ENCODE data around the gene HOXA10.

HOXA10 gene

GRCh38 chr7:27154901-27155815 lies 19.0 kb downstream of the HOXA10 start:
- DNase-seq (ENCODE audit: low read depth) = no peak

- DNase-seq (ENCODE audit: low read depth) = no peak
Observed at GRCh38 chr7:27154369-27154768, 19.8 kb downstream of the HOXA10 start.

- no peak for DNase-seq (ENCODE audit: low read depth)
Observed at GRCh38 chr7:27153526-27153925, 20.6 kb downstream of the HOXA10 start.

GRCh38 chr7:27152816-27153442 lies 21.2 kb downstream of the HOXA10 start:
- DNase-seq (ENCODE audit: low read depth) = no peak

DNA sequence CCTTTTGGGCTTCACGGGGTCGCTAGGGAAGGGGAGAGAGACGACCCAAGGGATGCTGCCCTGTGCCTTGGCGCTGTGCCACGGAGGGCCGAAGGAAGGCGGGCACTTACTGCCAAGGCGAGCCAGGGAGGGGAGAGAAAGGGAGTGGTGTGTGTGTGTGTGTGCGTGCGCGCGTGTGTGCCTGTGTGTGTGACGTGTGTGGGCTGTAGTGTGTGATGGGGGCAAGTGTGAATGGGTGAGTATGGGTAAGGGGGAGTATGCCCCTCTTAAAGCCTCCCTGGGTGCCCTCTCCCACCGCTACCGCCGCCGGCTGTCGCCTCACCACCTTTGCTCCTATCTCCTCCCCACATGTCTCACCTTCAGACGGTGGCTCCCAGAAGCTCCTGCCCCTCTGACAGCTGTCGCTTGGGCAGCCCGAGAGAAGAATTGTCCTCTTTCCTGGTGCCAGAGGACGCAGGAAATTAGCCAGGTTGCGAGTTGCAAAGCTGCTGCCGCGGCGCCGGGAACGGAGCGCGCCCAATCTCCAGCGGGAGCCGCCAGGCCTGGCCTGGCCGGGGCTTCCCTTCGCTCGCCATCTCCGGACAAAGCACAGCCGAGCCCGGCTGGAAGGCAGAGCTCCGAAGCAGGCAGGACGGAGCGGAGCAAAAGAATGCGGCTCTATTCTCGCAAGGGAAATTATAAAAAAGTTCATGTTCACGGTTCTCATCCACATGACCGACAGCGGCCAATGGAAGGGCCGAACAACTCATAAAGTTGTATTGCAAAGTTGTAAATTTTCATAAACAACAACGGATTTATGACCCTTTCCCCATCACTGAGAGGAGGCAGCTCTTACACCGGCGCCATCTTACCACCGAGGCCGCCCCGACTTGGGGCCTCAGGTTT lies 21.9 kb downstream of the HOXA10 start, which contains the start of gene HOXA3:
TSS of gene HOXA3 (minus strand) at position 653 of the 885 bp plus-strand sequence. CDS start 41,943 bp downstream, outside the sequence.
- DNase-seq (ENCODE audit: low read depth) = no peak

GRCh38 chr7:27151341-27151930 lies 22.7 kb downstream of the HOXA10 start:
- no peak for DNase-seq (ENCODE audit: low read depth)

GRCh38 chr7:27150568-27151340 lies 23.4 kb downstream of the HOXA10 start:
- peak; percentile 34 for DNase-seq (ENCODE audit: low read depth)

DNA sequence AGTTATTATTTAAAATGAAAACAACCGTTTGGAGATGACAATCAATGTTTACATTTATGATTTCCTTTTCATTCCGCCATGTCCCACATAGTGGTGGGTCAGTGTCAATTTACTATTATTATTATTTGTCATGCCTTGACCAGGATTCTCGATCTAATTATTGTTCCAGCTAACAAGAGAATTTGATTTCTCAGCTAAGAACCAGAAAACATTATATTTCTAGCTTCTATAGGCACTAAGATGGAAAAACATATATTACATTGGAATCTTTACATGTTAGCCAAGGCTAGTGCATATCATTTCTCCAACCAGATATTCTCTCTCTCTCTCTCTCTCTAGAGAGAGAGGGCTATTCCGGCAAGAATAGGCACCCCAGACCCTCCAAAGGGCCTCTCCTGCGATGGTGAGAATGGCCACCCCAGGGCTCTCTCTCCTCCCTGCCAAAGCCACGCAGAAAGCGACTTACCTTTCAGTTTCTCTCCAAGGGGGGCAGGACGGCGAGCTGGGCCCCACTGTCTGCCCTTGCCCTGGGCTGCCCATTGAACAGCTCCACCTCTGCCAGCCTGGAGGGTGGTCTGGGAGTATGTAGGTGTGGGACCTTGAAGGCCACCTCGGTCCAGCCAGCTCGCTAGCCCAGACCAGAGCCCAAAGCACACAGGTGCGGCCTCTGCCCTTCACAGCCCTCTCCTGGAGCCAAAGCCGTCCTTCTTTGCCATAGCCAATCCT lies 24.1 kb downstream of the HOXA10 start:
- DNase-seq (ENCODE audit: low read depth) = no peak

DNA sequence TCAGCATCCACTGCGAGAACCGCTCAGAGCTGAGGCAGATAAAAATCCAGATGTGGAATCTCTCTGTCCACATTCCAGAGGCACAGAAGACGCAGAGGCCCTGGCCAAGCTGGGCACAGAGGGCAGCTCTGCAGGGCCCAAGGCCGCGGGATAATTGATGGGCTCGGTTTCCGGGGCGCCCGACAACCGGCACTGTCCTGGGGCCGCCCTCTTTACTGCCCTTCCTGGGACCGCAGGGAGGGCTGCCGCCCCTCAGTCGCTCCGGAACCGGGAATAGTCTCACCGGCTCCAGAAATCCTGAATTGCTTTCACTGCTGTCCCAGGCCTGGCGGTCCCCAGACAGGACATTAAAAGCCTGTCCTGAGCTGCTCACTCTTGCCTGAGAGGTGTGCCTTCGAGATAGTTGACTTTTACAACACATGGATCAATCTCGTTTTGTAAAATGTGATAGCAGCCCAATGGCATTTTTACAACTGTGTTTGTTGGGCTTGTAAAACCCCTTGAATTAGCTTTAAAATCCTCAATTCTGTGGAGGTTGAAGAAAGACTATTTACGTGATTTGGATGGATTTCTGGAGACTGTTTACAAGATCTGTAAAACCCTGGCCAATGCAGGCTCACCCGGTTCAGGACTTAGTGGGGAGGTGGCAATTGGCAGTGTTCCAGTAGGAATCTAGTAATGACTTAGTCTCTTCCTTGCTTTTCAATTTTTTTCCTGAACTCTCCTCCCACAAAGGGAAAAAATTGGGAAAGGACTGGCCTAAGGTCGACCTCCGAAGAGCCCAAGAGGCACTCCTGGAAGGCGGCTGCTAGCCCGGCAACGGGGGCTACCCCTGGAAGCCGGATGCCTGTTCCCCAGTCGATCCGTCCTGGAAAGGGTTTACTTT lies 25.1 kb downstream of the HOXA10 start:
- DNase-seq (ENCODE audit: low read depth) = no peak

DNA sequence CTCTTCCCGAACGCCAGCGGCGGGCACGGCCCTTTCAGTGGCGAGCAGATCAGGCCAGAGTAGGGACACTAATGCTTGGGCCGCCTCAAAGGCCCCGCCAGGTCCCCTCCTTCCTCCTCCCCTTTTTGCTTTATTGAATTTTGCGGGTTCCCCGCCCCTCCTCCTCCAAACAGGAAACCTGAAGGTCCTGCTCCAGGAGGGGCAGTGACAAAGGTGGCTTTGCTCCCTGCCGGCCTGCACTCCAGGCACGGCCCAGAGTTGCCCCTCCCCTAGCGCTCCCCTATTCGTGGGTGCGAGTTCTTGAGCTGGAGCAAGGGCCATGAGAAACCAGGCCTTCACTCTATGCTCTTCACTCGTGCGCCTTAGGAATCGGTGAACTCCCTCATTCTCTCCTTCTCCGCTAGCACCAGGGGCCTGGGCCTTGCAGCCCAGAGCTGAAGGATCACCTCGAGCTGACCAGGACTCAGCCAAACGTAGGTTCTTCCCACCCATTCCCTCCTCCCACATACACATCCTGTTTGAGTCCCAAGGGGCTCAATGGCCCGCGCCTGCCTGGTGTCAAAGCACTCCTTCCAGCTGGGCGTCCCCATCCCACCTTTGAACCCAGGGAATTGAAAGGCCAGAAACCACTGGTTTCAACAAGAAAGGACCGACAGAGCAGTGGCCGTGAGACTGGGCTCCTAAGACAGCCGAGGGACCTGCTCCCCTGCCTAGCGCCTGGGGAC lies 25.9 kb downstream of the HOXA10 start:
- DNase-seq (ENCODE audit: low read depth) = no peak

- DNase-seq (ENCODE audit: low read depth) = no peak
Observed at GRCh38 chr7:27147199-27148030, 26.7 kb downstream of the HOXA10 start, which contains the start of gene HOXA6. Gene HOXA6 (minus strand): TSS chr7:27147774. CDS start chr7:27147749, 25 bp downstream.

DNA sequence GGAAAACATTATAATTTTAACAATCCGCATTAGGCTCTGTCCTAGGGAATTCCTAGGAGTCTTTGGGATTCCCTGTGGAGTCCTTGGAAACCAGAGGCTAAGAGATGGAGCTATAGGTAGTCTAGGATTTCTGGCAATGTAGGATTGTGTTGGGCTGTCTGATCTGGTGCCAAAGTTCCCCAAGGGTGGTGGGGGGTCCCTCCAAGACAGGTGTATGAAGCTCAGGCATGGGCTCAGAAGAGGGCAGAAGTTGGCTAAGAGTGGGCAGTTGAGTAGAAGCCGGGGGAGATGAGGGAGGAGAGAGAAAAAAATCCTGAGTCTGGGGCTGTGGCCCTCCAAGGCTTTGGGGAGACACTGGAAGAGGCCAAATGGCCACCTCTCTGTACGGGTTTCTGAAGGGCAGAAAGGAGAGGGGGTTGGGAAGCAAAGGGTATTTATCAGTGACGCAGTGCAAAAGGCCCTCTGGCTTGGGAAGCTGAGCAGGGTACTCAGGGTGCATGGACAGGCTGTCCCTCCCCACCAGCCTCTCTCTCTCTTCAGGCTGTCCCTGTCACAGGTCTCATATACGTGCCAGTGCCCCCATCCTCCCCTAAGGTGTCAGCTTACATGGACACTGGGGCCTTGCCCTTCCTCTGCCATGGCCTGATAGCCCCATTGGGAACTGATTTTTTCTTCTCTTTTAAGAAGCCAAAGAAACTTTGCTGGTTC lies 27.5 kb downstream of the HOXA10 start:
- DNase-seq (ENCODE audit: low read depth) = no peak

GRCh38 chr7:27145914-27146412 lies 28.2 kb downstream of the HOXA10 start:
- DNase-seq (ENCODE audit: low read depth) = no peak

- DNase-seq (ENCODE audit: low read depth) = no peak
Observed at GRCh38 chr7:27145165-27145913, 28.8 kb downstream of the HOXA10 start.

- no peak for DNase-seq (ENCODE audit: low read depth)
Observed at GRCh38 chr7:27144781-27145164, 29.3 kb downstream of the HOXA10 start.
